ENCODE data around the gene COG8.
A peak's percentile ranks its signal among the peaks of the same experiment; 100 is the strongest.
"Not testable (repeated sequence)": the region's sequence is repeated elsewhere in the genome, so short reads cannot be mapped to it uniquely, and the experiment has no call there.

Gene COG8

GRCh38 chr16:69339289-69340094, at the start of gene COG8, which contains the start of gene NIP7:
Gene COG8 (minus strand): TSS chr16:69339564. CDS start chr16:69339552, 12 bp downstream.
Gene NIP7 (plus strand): TSS chr16:69339772. CDS start chr16:69339830, 58 bp downstream.
- peak; percentile 92 for FAIRE-seq
- peak; percentile 97 for DNase-seq (ENCODE audit: insufficient read length, low spot score)

- no peak for DNase-seq (ENCODE audit: insufficient read length, low spot score)
- FAIRE-seq: no peak
Observed at GRCh38 chr16:69386596-69386995, 47.2 kb upstream of the COG8 start.

GRCh38 chr16:69384974-69385373, 45.6 kb upstream of the COG8 start:
- FAIRE-seq: no peak
- no peak for DNase-seq (ENCODE audit: insufficient read length, low spot score)

GRCh38 chr16:69382421-69382820, 43.1 kb upstream of the COG8 start:
- FAIRE-seq (no peak), DNase-seq (ENCODE audit: insufficient read length, low spot score) (no peak)

GRCh38 chr16:69381231-69381630, 41.9 kb upstream of the COG8 start:
- FAIRE-seq (no peak), DNase-seq (ENCODE audit: insufficient read length, low spot score) (no peak)

GRCh38 chr16:69378760-69379159, 39.4 kb upstream of the COG8 start:
- FAIRE-seq: no peak

GRCh38 chr16:69378036-69378435, 38.7 kb upstream of the COG8 start:
- FAIRE-seq (no peak), DNase-seq (ENCODE audit: insufficient read length, low spot score) (no peak)

More at GRCh38 chr16:69378760-69379159, 39.4 kb upstream of the COG8 start:
- DNase-seq (ENCODE audit: insufficient read length, low spot score): no peak

- DNase-seq (ENCODE audit: insufficient read length, low spot score) (no peak), FAIRE-seq (no peak)
Observed at GRCh38 chr16:69376393-69377059, 37.2 kb upstream of the COG8 start.

GRCh38 chr16:69373019-69373418, 33.7 kb upstream of the COG8 start:
- no peak for FAIRE-seq
- no peak for DNase-seq (ENCODE audit: insufficient read length, low spot score)

GRCh38 chr16:69371564-69371963, 32.2 kb upstream of the COG8 start:
- DNase-seq (ENCODE audit: insufficient read length, low spot score) (no peak), FAIRE-seq (no peak)

- FAIRE-seq (no peak), DNase-seq (ENCODE audit: insufficient read length, low spot score) (no peak)
Observed at GRCh38 chr16:69368866-69369265, 29.5 kb upstream of the COG8 start.

GRCh38 chr16:69367980-69368379, 28.6 kb upstream of the COG8 start:
- DNase-seq (ENCODE audit: insufficient read length, low spot score) (no peak), FAIRE-seq (no peak)

- FAIRE-seq (no peak), DNase-seq (ENCODE audit: insufficient read length, low spot score) (no peak)
Observed at GRCh38 chr16:69366431-69366830, 27.1 kb upstream of the COG8 start.

GRCh38 chr16:69365901-69366300, 26.5 kb upstream of the COG8 start:
- DNase-seq (ENCODE audit: insufficient read length, low spot score): no peak
- no peak for FAIRE-seq

- FAIRE-seq (no peak), DNase-seq (ENCODE audit: insufficient read length, low spot score) (no peak)
Observed at GRCh38 chr16:69364088-69364487, 24.7 kb upstream of the COG8 start.

GRCh38 chr16:69363281-69363717, 23.9 kb upstream of the COG8 start:
- FAIRE-seq (no peak), DNase-seq (ENCODE audit: insufficient read length, low spot score) (no peak)

- DNase-seq (ENCODE audit: insufficient read length, low spot score); FAIRE-seq: not testable (repeated sequence)
Observed at GRCh38 chr16:69360070-69360469, 20.7 kb upstream of the COG8 start.

- FAIRE-seq (no peak), DNase-seq (ENCODE audit: insufficient read length, low spot score) (no peak)
Observed at GRCh38 chr16:69351309-69352027, 12.1 kb upstream of the COG8 start, which contains the start of gene TMED6. Gene TMED6 (minus strand): TSS chr16:69351786. CDS start chr16:69351753, 33 bp downstream.

GRCh38 chr16:69350536-69351133, 11.3 kb upstream of the COG8 start:
- no peak for FAIRE-seq

GRCh38 chr16:69349536-69349935, 10.2 kb upstream of the COG8 start:
- FAIRE-seq: no peak
- DNase-seq (ENCODE audit: insufficient read length, low spot score): no peak

More at GRCh38 chr16:69350536-69351133, 11.3 kb upstream of the COG8 start:
- no peak for DNase-seq (ENCODE audit: insufficient read length, low spot score)

GRCh38 chr16:69348222-69348621, 8.9 kb upstream of the COG8 start:
- FAIRE-seq: no peak
- DNase-seq (ENCODE audit: insufficient read length, low spot score): no peak

Data from HTR-8/SVneo (cell line).